Measurements from ENCODE around the gene TESK2. TPM values are rescaled to one million over a fixed set of nuclear protein-coding genes. Genes with fewer than 3 reads are reported as not detected.

TESK2 gene
- total RNA-seq, 1 experiment from 2014 or later: 5.0 TPM

GRCh38 chr1:45403718-45404117 is 87.2 kb downstream of the TESK2 start:
- H3K9me2 ChIP-seq (ENCODE audit: insufficient read depth): no peaks in the 10 kb centered on the region
- ChIA-PET CTCF (no interaction called here), POLR2A (no interaction called here), RAD21 (ENCODE audit: low non-redundant PET in 1 of 2, low total read pairs in 2 of 2, uncharacterized antibody in 2 of 2, unreplicated experiment in 2 of 2) (no interaction called here)
- H3K27me3 ChIP-seq (ENCODE audit: insufficient read depth, low read length): no peaks in the 10 kb centered on the region
- H3K36me3 ChIP-seq (ENCODE audit: control insufficient read depth in 1 of 2, insufficient read depth in 2 of 2, low read length in 2 of 2): no peaks in the 10 kb centered on the region
- no peak overlapping the region for H3K4me2 ChIP-seq (ENCODE audit: low read length)
- DNase-seq (ENCODE audit: low read depth, low spot score) (no peak), ATAC-seq (no peak)
- H3K9ac ChIP-seq (ENCODE audit: low read length): no peak overlapping the region
- H3K9me3 ChIP-seq (ENCODE audit: control insufficient read depth in 1 of 2, insufficient read depth in 1 of 2, low read depth in 1 of 2, low read length in 2 of 2): no peaks in the 10 kb centered on the region
- no peaks in the 10 kb centered on the region for H4K20me1 ChIP-seq (ENCODE audit: insufficient read depth)
- no peaks in the 10 kb centered on the region for H3K79me2 ChIP-seq (ENCODE audit: insufficient read depth, low read length)
- no peak overlapping the region for H3K4me3 ChIP-seq (replicated peaks in 1 of 2; ENCODE audit: low read depth in 1 of 2, low read length in 2 of 2)
- H2AFZ ChIP-seq (ENCODE audit: low read depth, low read length, poor library complexity, severe bottlenecking): no peak overlapping the region
- intact Hi-C loops (cut with micrococcal nuclease): no loop called here
- no peak overlapping the region for H3K27ac ChIP-seq (ENCODE audit: low read depth, low read length)
- H3K4me1 ChIP-seq (ENCODE audit: control insufficient read depth in 1 of 2, insufficient read depth in 2 of 2, low read length in 2 of 2): no peaks in the 10 kb centered on the region
- TF ChIP-seq TCF7L2 (IDR thresholded peaks at IDR 0.05; ENCODE audit: borderline replicate concordance, extremely low read depth, insufficient read depth, insufficient read length) (no peak), CBX3 (IDR thresholded peaks at IDR 0.05; ENCODE audit: low read depth) (no peak), MAX (IDR thresholded peaks at IDR 0.05) (no peak), SIN3A (IDR thresholded peaks at IDR 0.05; ENCODE audit: low read depth) (no peak), EGR1 (IDR thresholded peaks at IDR 0.05; ENCODE audit: low read depth) (no peak), CEBPB (IDR thresholded peaks at IDR 0.05; ENCODE audit: low read depth) (no peak), SP1 (IDR thresholded peaks at IDR 0.05; ENCODE audit: low read depth) (no peak), POLR2A (IDR thresholded peaks at IDR 0.05; ENCODE audit: borderline replicate concordance, extremely low read depth, insufficient read depth, insufficient read length) (no peak), FOSL1 (IDR thresholded peaks at IDR 0.05; ENCODE audit: low read depth) (no peak), EZH2 (IDR thresholded peaks at IDR 0.05) (no peak), ELF1 (IDR thresholded peaks at IDR 0.05; ENCODE audit: borderline replicate concordance, low read depth) (no peak), JUND (IDR thresholded peaks at IDR 0.05) (no peak), POLR2AphosphoS5 (IDR thresholded peaks at IDR 0.05; ENCODE audit: low read depth, low read length) (no peak)
- no TSS peak for BruUV-seq (replicated peaks)

GRCh38 chr1:45403298-45403697 is 87.7 kb downstream of the TESK2 start:
- Histone ChIP-seq H3K9me2 (ENCODE audit: insufficient read depth) (no peaks in the 10 kb centered on the region), H3K79me2 (ENCODE audit: insufficient read depth, low read length) (no peaks in the 10 kb centered on the region), H3K4me3 (replicated peaks in 1 of 2; ENCODE audit: low read depth in 1 of 2, low read length in 2 of 2) (no peak overlapping the region), H3K27ac (ENCODE audit: low read depth, low read length) (no peak overlapping the region), H3K4me1 (ENCODE audit: control insufficient read depth in 1 of 2, insufficient read depth in 2 of 2, low read length in 2 of 2) (no peaks in the 10 kb centered on the region), H3K4me2 (ENCODE audit: low read length) (no peak overlapping the region), H3K27me3 (ENCODE audit: insufficient read depth, low read length) (no peaks in the 10 kb centered on the region), H3K9ac (ENCODE audit: low read length) (no peak overlapping the region), H3K9me3 (ENCODE audit: control insufficient read depth in 1 of 2, insufficient read depth in 1 of 2, low read depth in 1 of 2, low read length in 2 of 2) (no peaks in the 10 kb centered on the region), H3K36me3 (ENCODE audit: control insufficient read depth in 1 of 2, insufficient read depth in 2 of 2, low read length in 2 of 2) (no peaks in the 10 kb centered on the region), H4K20me1 (ENCODE audit: insufficient read depth) (no peaks in the 10 kb centered on the region), H2AFZ (ENCODE audit: low read depth, low read length, poor library complexity, severe bottlenecking) (no peak overlapping the region)
- intact Hi-C loops (cut with micrococcal nuclease): no loop called here
- POLR2A ChIA-PET: no interaction called here
- RAD21 ChIA-PET (ENCODE audit: low non-redundant PET in 1 of 2, low total read pairs in 2 of 2, uncharacterized antibody in 2 of 2, unreplicated experiment in 2 of 2): no interaction called here
- no TSS peak for BruUV-seq (replicated peaks)
- CTCF ChIA-PET: no interaction called here
- ATAC-seq: no peak
- DNase-seq (ENCODE audit: low read depth, low spot score): no peak
- TF ChIP-seq CEBPB (IDR thresholded peaks at IDR 0.05; ENCODE audit: low read depth) (no peak), ZBTB33 (IDR thresholded peaks at IDR 0.05; ENCODE audit: extremely low read depth, insufficient replicate concordance, low read length) (no peak)
- TF ChIP-seq, protein P1, sequence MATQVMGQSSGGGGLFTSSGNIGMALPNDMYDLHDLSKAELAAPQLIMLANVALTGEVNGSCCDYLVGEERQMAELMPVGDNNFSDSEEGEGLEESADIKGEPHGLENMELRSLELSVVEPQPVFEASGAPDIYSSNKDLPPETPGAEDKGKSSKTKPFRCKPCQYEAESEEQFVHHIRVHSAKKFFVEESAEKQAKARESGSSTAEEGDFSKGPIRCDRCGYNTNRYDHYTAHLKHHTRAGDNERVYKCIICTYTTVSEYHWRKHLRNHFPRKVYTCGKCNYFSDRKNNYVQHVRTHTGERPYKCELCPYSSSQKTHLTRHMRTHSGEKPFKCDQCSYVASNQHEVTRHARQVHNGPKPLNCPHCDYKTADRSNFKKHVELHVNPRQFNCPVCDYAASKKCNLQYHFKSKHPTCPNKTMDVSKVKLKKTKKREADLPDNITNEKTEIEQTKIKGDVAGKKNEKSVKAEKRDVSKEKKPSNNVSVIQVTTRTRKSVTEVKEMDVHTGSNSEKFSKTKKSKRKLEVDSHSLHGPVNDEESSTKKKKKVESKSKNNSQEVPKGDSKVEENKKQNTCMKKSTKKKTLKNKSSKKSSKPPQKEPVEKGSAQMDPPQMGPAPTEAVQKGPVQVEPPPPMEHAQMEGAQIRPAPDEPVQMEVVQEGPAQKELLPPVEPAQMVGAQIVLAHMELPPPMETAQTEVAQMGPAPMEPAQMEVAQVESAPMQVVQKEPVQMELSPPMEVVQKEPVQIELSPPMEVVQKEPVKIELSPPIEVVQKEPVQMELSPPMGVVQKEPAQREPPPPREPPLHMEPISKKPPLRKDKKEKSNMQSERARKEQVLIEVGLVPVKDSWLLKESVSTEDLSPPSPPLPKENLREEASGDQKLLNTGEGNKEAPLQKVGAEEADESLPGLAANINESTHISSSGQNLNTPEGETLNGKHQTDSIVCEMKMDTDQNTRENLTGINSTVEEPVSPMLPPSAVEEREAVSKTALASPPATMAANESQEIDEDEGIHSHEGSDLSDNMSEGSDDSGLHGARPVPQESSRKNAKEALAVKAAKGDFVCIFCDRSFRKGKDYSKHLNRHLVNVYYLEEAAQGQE (IDR thresholded peaks at IDR 0.05; ENCODE audit: low read depth): no peak
